ENCODE measurements around the gene COL23A1.

The COL23A1 gene

GRCh38 chr5:178454303-178454702 is 135.9 kb downstream of the COL23A1 start:
- DNase-seq, result no peak

GRCh38 chr5:178453224-178453623 is 137.0 kb downstream of the COL23A1 start:
- DNase-seq, result no peak

GRCh38 chr5:178450121-178451028 is 139.8 kb downstream of the COL23A1 start:
- no peak for DNase-seq

GRCh38 chr5:178449163-178450070 is 140.8 kb downstream of the COL23A1 start:
- no peak for DNase-seq

- DNase-seq, result no peak
These were observed 144.7 kb downstream of the COL23A1 start for GRCh38 chr5:178445534-178445933.

GRCh38 chr5:178442405-178443257 is 147.6 kb downstream of the COL23A1 start:
- no peak for DNase-seq

- no peak for DNase-seq
These were observed 148.5 kb downstream of the COL23A1 start for GRCh38 chr5:178441486-178442270.

GRCh38 chr5:178440181-178440580 is 150.0 kb downstream of the COL23A1 start:
- no peak for DNase-seq

- DNase-seq, result no peak
These were observed 150.6 kb downstream of the COL23A1 start for GRCh38 chr5:178439493-178440180.

GRCh38 chr5:178438796-178439195 is 151.4 kb downstream of the COL23A1 start:
- DNase-seq, result no peak

GRCh38 chr5:178437386-178438075 is 152.7 kb downstream of the COL23A1 start:
- DNase-seq, result peak in 1 of 2 experiments; percentile 1

- peak in 1 of 2 experiments; percentile 4 for DNase-seq
These were observed 153.8 kb downstream of the COL23A1 start for GRCh38 chr5:178436326-178436940.

- no peak for DNase-seq
These were observed 154.6 kb downstream of the COL23A1 start for GRCh38 chr5:178435321-178436238.

- DNase-seq, result no peak
These were observed 155.3 kb downstream of the COL23A1 start for GRCh38 chr5:178434851-178435250.

- DNase-seq, result peak; percentile 1 to 2
These were observed 156.0 kb downstream of the COL23A1 start for GRCh38 chr5:178434016-178434761.

GRCh38 chr5:178433273-178433775 is 156.9 kb downstream of the COL23A1 start:
- no peak for DNase-seq

GRCh38 chr5:178432421-178433272 is 157.5 kb downstream of the COL23A1 start:
- DNase-seq, result peak; percentile 6 to 9

Measured in activated T-cell treated with anti-CD3 and anti-CD28 coated beads, Interleukin-2, amount 50 U/mL, for 48 hours (primary cell).